NOMO-1 (cell line): ENCODE results near the gene FAU.

Source experiments
- DNase-seq, 2 experiments: peaks; one replicate each; lab custom pipeline; 2025; ENCODE audit not compliant: unreplicated experiment in 2 of 2; lab: John Stamatoyannopoulos, UW

Gene FAU

DNA sequence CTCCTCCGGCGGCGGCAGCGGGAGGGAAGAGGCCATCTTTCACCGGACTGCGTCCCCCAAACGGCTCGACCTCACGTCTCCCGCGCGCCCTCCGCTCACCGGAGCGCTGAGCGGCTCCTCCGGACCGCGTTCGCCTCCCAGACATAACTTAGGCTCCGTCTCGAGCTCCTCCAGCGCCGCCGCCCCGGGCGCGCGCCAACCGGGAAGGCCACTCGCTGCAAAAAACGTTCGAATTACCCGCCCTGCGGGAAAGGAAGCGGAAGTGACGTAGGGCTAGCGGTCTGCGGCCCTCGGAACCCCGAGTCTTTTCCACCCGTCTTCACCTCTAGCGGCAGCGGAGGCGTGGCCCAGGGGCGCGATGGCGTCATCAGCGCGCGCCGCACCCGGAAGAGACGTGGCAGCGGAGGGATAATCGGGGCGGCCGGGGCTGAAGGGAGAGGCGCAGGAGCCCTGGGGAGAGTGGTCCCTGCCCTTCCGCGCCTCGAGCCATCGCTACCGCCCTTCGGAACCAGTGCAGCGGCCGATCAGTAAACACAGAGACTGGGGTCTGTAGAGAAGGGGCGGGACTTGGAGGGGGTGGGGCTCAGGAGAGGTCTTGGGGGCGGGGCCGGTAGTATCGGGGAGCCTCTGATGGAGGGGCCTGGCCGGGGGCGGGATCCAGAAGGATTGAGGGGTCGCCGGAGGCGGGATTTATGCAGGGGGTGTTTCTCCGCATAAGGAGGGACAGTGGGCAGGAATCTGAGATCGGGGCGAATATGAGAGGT is 37.9 kb downstream of the FAU start, which contains the start of the genes CDCA5 and ZFPL1:
Gene CDCA5 (minus strand): TSS at position 207 of the 764 bp plus-strand sequence. CDS start 62 bp downstream, at position 145.
Gene ZFPL1 (plus strand): TSS at position 389 of the 764 bp plus-strand sequence. CDS start 477 bp downstream, outside the sequence.
- peak; percentile 92 to 97 for DNase-seq

DNA sequence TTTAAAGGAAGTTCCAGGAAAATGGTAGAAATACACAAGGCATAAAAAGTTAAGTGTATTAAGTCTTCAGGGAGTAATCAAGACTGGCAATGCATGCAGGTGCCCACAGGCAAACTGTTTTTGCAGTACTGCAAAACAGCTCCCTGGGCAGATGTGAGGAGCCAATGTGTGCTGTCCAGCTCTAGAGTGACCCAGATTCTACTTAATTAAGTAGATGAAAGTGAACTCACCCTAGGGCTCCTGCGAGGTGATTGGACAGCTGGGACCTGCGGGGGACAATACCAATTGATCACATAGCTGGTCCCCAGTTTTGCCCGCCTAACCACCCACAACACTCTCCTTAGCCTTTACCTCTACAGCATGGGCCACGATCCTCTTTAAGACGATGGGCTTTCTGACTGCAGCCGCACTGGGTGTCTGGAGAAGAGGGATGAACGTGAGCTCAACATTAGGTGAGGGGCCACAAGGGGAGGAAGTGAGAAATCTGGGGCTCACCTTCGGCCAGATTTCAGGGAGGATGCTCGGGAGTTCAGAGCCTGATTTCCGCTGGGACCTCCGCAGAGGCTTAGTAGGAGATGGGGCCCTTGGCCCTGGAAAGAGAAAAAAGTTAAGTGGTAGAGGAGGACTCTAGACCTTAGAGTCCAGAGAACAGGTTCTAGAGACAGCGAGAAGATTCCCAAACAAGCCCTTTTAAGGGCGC is 38.6 kb downstream of the FAU start:
- DNase-seq: peak in 1 of 2 experiments; percentile 12

DNA sequence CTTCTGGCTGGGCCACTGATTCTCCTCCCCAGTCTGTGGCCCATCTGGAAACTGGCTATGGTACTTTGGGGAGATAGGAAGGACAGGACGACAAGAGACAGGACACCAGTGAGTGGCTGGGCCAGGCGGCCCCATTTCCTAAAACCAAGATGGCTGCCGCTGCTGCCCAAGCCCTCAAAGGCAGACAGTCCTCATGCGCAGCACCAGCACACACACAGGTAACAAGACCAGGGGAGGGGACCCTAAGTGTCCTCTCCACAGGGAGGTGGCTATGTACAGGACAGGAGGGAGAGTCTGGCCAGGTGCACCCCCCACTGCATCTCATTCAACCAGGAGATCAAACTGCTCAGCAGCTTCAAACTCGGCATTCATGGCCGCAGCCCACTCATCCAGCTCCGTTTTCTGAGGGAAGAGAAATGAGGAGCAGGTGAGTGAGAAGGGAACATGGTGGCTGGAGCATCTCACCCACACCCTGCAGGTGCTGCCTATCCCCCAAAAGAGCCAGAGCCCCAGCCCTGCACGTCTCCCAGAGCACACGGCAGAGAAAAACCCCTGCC is 43.1 kb downstream of the FAU start:
- no peak for DNase-seq

DNA sequence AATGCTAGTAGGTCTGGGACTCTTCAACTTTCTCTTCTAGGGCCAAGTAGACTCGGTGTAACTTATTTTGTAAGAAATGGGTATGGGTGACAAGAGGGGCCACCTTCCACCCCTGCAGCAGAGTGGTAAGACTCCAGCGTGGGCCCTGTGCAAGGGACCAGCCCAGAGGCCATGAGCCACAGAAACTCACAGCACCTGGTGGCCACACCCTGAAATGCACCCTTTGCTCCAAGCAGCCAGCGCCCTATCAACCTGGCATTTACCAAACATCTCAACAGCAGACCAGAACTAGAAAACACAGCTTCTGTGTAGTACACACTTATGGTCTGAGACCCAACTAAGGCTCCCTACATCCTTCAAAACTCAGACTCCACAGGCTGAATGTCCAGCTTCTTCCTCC is 43.8 kb downstream of the FAU start:
- peak; percentile 9 to 37 for DNase-seq

DNA sequence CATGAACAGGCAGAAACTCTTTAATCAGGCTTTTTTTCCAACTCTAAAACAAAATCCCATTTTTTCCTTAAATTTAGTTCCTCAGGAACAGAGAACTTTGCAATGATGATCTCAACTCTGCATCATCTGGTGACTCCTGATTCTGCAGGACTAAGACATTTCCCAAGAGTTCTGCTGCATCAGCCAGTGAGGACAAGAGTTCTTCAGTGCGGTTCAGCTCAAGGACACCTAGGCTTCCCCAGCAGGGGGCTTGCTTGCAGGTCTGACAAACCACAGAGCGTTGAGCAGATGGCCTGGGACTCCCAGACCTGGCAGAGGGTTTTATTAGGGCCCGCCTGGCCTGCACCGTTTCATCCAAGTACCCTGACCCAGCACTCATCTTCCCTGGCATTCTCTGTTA is 44.5 kb downstream of the FAU start:
- no peak for DNase-seq

DNA sequence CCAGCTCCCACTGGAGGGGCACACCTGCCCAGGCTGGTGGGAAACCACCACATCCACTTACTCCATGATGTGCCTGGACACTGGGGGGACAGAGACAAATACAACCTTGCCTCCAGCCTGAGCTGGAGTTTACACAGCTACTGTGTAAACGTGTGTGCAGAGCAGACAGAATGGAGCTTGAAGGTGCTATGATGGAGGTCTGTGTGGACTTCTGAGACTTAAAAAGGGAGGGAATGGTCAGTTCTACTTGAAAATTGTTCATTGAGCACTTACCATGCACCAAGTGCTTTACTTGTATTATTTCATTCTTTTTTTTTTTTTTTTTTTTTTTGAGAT is 49.3 kb downstream of the FAU start:
- DNase-seq: no peak

DNA sequence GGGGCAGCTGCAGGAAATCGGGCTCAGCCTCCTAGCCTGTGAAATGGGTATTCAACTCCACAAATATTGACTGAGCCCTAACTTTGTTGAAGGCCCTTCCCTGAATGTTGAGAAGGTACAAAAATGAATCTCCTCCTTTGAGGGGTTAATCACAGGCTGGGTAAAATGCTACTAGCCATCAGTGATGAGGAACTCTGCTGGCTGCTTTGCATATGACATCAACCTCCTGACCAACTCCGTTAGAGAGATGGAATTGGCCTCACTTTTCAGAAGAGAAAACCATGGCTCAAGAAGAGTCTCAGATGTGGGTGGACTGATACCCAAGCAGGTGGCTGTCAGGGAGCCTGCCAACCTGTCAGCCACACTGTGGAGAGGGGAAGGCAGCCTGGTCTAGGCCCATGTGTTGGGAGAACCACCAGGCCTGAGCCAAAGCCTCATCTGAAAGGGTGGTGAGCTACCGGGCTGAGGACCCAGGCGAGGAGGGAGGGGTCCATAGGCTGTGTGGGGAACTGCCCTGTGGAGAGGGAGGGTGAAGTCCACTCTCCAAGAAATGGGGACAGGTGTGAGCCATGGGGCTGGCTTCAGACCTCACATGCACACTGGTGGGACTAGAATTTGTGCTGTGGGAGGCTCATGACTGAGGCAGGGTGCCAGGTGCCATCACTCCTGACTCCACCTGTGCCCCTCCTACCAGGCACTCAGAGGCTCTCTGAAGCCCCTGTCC is 49.9 kb downstream of the FAU start:
- no peak for DNase-seq
